GM19324 (cell line): ENCODE results near the gene RNASEH2B.

Source experiments
- ATAC-seq: cut with Tn5 transposase; IDR thresholded peaks from one replicate; pipeline ENCODE4 v1.9.1; 2021; ENCODE audit warnings: mild to moderate bottlenecking, moderate library complexity; ENCODE audit not compliant: unreplicated experiment, low FRiP score

RNASEH2B gene

GRCh38 chr13:50909605-50910484, at the start of gene RNASEH2B:
TSS of gene RNASEH2B (plus strand) at chr13:50909791. CDS start at chr13:50910077, 286 bp downstream.
- peak; percentile 75 for ATAC-seq

- ATAC-seq = no peak
These were observed 45.1 kb upstream of the RNASEH2B start for GRCh38 chr13:50864492-50864891.

- ATAC-seq = no peak
These were observed 42.6 kb upstream of the RNASEH2B start for GRCh38 chr13:50866817-50867636.

- ATAC-seq = no peak
These were observed 42.0 kb upstream of the RNASEH2B start for GRCh38 chr13:50867637-50867945.

- no peak for ATAC-seq
These were observed 38.2 kb upstream of the RNASEH2B start for GRCh38 chr13:50871405-50871804.

- ATAC-seq = no peak
These were observed 36.1 kb upstream of the RNASEH2B start for GRCh38 chr13:50873467-50873866.

GRCh38 chr13:50873991-50874390, 35.6 kb upstream of the RNASEH2B start:
- no peak for ATAC-seq

- ATAC-seq = no peak
These were observed 26.7 kb upstream of the RNASEH2B start for GRCh38 chr13:50882816-50883435.

GRCh38 chr13:50883728-50884127, 25.9 kb upstream of the RNASEH2B start:
- ATAC-seq = no peak

GRCh38 chr13:50884265-50884664, 25.3 kb upstream of the RNASEH2B start:
- ATAC-seq = no peak

- no peak for ATAC-seq
These were observed 22.4 kb upstream of the RNASEH2B start for GRCh38 chr13:50887151-50887550.

- ATAC-seq = no peak
These were observed 21.2 kb upstream of the RNASEH2B start for GRCh38 chr13:50888362-50888761.

GRCh38 chr13:50889317-50889716, 20.3 kb upstream of the RNASEH2B start:
- ATAC-seq = peak; percentile 45

GRCh38 chr13:50891206-50891605, 18.4 kb upstream of the RNASEH2B start:
- ATAC-seq = no peak

GRCh38 chr13:50892210-50892944, 17.2 kb upstream of the RNASEH2B start:
- no peak for ATAC-seq

- ATAC-seq = peak; percentile 84
These were observed 16.3 kb upstream of the RNASEH2B start for GRCh38 chr13:50893211-50893852.

GRCh38 chr13:50894012-50894411, 15.6 kb upstream of the RNASEH2B start:
- ATAC-seq = no peak

- ATAC-seq = no peak
These were observed 15.1 kb upstream of the RNASEH2B start for GRCh38 chr13:50894504-50894903.

GRCh38 chr13:50898338-50898737, 11.3 kb upstream of the RNASEH2B start:
- no peak for ATAC-seq

- ATAC-seq = no peak
These were observed 7.9 kb upstream of the RNASEH2B start for GRCh38 chr13:50901701-50902100.
